ENCODE data around the gene FIGNL1. TPM values are rescaled to one million over a fixed set of nuclear protein-coding genes. Genes with fewer than 3 reads are reported as not detected.

FIGNL1 gene
- total and polyA plus RNA-seq, 2 donors from 2014 or later = 2.4 to 5.8 TPM

DNA sequence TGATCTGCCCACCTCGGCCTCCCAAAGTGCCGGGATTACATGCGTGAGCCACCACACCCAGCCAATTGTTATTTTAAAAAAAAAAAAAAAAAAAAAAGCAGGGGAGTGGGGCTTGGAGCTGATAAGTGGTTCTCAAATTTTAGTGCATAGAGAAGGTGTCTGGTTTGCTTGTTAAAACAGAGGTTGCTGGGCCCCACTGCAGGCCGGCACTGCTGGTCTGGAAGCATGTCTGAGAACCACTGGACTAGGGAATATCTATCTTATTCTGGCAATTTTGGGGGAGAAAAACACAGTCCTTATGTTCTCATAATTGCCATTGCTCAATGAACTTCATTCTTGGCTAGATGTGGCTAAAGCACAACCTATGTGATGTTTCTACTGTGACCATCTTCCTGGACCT lies 19.0 kb upstream of the FIGNL1 start:
- TF ChIP-seq, protein P1, sequence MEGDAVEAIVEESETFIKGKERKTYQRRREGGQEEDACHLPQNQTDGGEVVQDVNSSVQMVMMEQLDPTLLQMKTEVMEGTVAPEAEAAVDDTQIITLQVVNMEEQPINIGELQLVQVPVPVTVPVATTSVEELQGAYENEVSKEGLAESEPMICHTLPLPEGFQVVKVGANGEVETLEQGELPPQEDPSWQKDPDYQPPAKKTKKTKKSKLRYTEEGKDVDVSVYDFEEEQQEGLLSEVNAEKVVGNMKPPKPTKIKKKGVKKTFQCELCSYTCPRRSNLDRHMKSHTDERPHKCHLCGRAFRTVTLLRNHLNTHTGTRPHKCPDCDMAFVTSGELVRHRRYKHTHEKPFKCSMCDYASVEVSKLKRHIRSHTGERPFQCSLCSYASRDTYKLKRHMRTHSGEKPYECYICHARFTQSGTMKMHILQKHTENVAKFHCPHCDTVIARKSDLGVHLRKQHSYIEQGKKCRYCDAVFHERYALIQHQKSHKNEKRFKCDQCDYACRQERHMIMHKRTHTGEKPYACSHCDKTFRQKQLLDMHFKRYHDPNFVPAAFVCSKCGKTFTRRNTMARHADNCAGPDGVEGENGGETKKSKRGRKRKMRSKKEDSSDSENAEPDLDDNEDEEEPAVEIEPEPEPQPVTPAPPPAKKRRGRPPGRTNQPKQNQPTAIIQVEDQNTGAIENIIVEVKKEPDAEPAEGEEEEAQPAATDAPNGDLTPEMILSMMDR (IDR thresholded peaks at IDR 0.05; ENCODE audit: borderline replicate concordance, extremely low read depth, insufficient read depth) = no peak

GRCh38 chr7:50467817-50468610 lies 17.9 kb upstream of the FIGNL1 start:
- DNase-seq (peak; percentile 75 to 91 (median 83)), FAIRE-seq (no peak)
- H3K9ac ChIP-seq (ENCODE audit: low read length in 3 of 3) = no peak overlapping the region
- peaks cover 0 to 13% (median 2%) of the 10 kb centered on the region in 3 donors for H3K36me3 ChIP-seq (ENCODE audit: control insufficient read depth in 2 of 3, insufficient read depth in 3 of 3, low read length in 3 of 3)
- TF ChIP-seq, protein P1 (IDR thresholded peaks at IDR 0.05; ENCODE audit: borderline replicate concordance, extremely low read depth, insufficient read depth) = peak; percentile 77
- H3K4me1 ChIP-seq (ENCODE audit: control insufficient read depth in 2 of 3, insufficient read depth in 2 of 3, low read depth in 1 of 3, low read length in 3 of 3) = peaks cover 0 to 5% (median 0%) of the 10 kb centered on the region in 3 donors
- intact Hi-C loops (cut with DNase I) = loop anchor here (10.0 kb wide), 1 partner anchor 677 kb away; no protein-coding TSS in a partner anchor
- H3K27ac ChIP-seq (ENCODE audit: low read depth in 2 of 2, low read length in 2 of 2) = no peak overlapping the region
- no peak overlapping the region for H3K4me3 ChIP-seq (ENCODE audit: low read length in 3 of 3)
- H3K9me3 ChIP-seq (ENCODE audit: control insufficient read depth in 2 of 3, insufficient read depth in 1 of 3, low read length in 3 of 3) = no peaks in the 10 kb centered on the region
- H3K27me3 ChIP-seq (ENCODE audit: control insufficient read depth, insufficient read depth, low read length) = no peaks in the 10 kb centered on the region

More for the DNA sequence above, 19.0 kb upstream of the FIGNL1 start:
- Histone ChIP-seq H3K27ac (ENCODE audit: low read depth in 2 of 2, low read length in 2 of 2) (no peak overlapping the region), H3K4me1 (ENCODE audit: control insufficient read depth in 2 of 3, insufficient read depth in 2 of 3, low read depth in 1 of 3, low read length in 3 of 3) (peaks cover 0 to 5% (median 0%) of the 10 kb centered on the region in 3 donors), H3K27me3 (ENCODE audit: control insufficient read depth, insufficient read depth, low read length) (no peaks in the 10 kb centered on the region), H3K9me3 (ENCODE audit: control insufficient read depth in 2 of 3, insufficient read depth in 1 of 3, low read length in 3 of 3) (no peaks in the 10 kb centered on the region), H3K36me3 (ENCODE audit: control insufficient read depth in 2 of 3, insufficient read depth in 3 of 3, low read length in 3 of 3) (peaks cover 0 to 6% (median 3%) of the 10 kb centered on the region in 3 donors), H3K9ac (ENCODE audit: low read length in 3 of 3) (no peak overlapping the region), H3K4me3 (ENCODE audit: low read length in 3 of 3) (no peak overlapping the region)
- no peak for DNase-seq
- no peak for FAIRE-seq
- intact Hi-C loops (cut with DNase I) = loop anchor here (10.0 kb wide), 1 partner anchor 676 kb away; no protein-coding TSS in a partner anchor

- H3K27me3 ChIP-seq (ENCODE audit: control insufficient read depth, insufficient read depth, low read length) = no peaks in the 10 kb centered on the region
- peaks cover 0 to 13% (median 2%) of the 10 kb centered on the region in 3 donors for H3K36me3 ChIP-seq (ENCODE audit: control insufficient read depth in 2 of 3, insufficient read depth in 3 of 3, low read length in 3 of 3)
- intact Hi-C loops (cut with DNase I) = loop anchor here (10.0 kb wide), 1 partner anchor 678 kb away; no protein-coding TSS in a partner anchor
- TF ChIP-seq, protein P1 (IDR thresholded peaks at IDR 0.05; ENCODE audit: borderline replicate concordance, extremely low read depth, insufficient read depth) = no peak
- FAIRE-seq = no peak
- no peaks in the 10 kb centered on the region for H3K9me3 ChIP-seq (ENCODE audit: control insufficient read depth in 2 of 3, insufficient read depth in 1 of 3, low read length in 3 of 3)
- H3K4me3 ChIP-seq (ENCODE audit: low read length in 3 of 3) = no peak overlapping the region
- no peak overlapping the region for H3K9ac ChIP-seq (ENCODE audit: low read length in 3 of 3)
- no peak overlapping the region for H3K27ac ChIP-seq (ENCODE audit: low read depth in 2 of 2, low read length in 2 of 2)
- peak in 2 of 5 donors; percentile 25 to 65 for DNase-seq
- peaks cover 0 to 5% (median 0%) of the 10 kb centered on the region in 3 donors for H3K4me1 ChIP-seq (ENCODE audit: control insufficient read depth in 2 of 3, insufficient read depth in 2 of 3, low read depth in 1 of 3, low read length in 3 of 3)
Observed at GRCh38 chr7:50466815-50467585, 16.9 kb upstream of the FIGNL1 start.

All from kidney (tissue), 14 donors.